ENCODE data around the gene SFSWAP. TPM values are rescaled to one million over a fixed set of nuclear protein-coding genes. Genes with fewer than 3 reads are reported as not detected.

SFSWAP gene
- total RNA-seq, 2 donors from 2014 or later: 31.6 to 45.8 TPM

DNA sequence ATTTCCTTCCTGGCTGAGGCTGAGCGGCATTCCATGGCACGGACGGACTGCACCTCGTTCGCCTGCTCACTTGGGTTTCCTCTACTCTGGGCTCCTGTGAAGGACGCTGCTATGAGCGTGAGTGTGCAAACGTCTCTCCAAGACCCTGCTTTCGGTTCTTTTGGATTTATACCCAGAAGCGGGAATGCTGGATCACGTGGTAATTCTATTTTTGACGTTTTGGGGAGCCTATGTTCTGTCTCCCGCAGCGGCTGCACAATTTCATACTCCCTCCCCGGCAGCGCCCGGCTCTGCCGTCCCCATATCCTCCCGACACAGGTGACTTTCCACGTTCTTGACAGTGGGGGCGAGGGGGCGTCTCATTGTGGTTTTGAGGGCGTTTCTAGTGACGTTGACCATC lies 137.9 kb downstream of the SFSWAP start:
- Histone ChIP-seq H3K4me3 (no peak overlapping the region), H3K4me1 (peaks cover 7% of the 10 kb centered on the region), H3K27me3 (no peaks in the 10 kb centered on the region), H3K36me3 (replicated peaks in 1 of 2; ENCODE audit: insufficient read depth in 1 of 2, low read depth in 2 of 2) (no peaks in the 10 kb centered on the region), H3K27ac (no peak overlapping the region), H3K9me3 (no peaks in the 10 kb centered on the region)
- TF ChIP-seq POLR2A (IDR thresholded peaks at IDR 0.05) (no peak), CTCF (IDR thresholded peaks at IDR 0.05) (no peak)
- no peak for ATAC-seq
- 73 to 77% methylated on average over 24 of the region's 24 CpGs for WGBS, 2 donors
- intact Hi-C loops (cut with DNase I): no loop called here
- DNase-seq: no peak

Small RNAs within 50 kb of the gene (small RNA-seq; reads per million reads assigned to genes)
- gene RNA5SP377: not detected
- gene RNA5SP378: not detected
- not detected for gene RNU6-1017P

Other genes starting within 250 kb of the SFSWAP start
- 1 to 10 TPM; 2.6 to 6.7 TPM for gene MMP17, start 117.3 kb downstream of the SFSWAP start, total RNA-seq
- gene ULK1, start 183.5 kb downstream of the SFSWAP start, total RNA-seq: 10 to 100 TPM; 29.1 to 59.3 TPM
- gene PUS1, start 218.2 kb downstream of the SFSWAP start, total RNA-seq: 10 to 100 TPM; 11.2 to 33.6 TPM
- 10 to 100 TPM; 20.5 to 22.4 TPM for gene EP400, start 238.9 kb downstream of the SFSWAP start, total RNA-seq